Right hindlimb (tissue), 1 donor: ENCODE data around the gene THSD4.

Experiments used
- DNase-seq: peaks from one replicate; pipeline ENCODE4 v3.0.0-alpha.2; 2018

Gene THSD4

GRCh38 chr15:71114887-71115566, at the start of gene THSD4:
Gene THSD4, plus strand, starts transcription at chr15:71115471.
- peak; percentile 87 for DNase-seq

GRCh38 chr15:71066983-71067382, 48.3 kb upstream of the THSD4 start:
- DNase-seq = no peak

GRCh38 chr15:71069693-71070092, 45.6 kb upstream of the THSD4 start:
- DNase-seq = no peak

- no peak for DNase-seq
These were observed 43.7 kb upstream of the THSD4 start for GRCh38 chr15:71071529-71071928.

GRCh38 chr15:71072423-71072822, 42.8 kb upstream of the THSD4 start:
- DNase-seq = no peak

GRCh38 chr15:71078506-71079207, 36.6 kb upstream of the THSD4 start:
- no peak for DNase-seq

- DNase-seq = no peak
These were observed 35.8 kb upstream of the THSD4 start for GRCh38 chr15:71079208-71080044.

GRCh38 chr15:71080166-71080565, 35.1 kb upstream of the THSD4 start:
- no peak for DNase-seq

GRCh38 chr15:71080705-71081104, 34.6 kb upstream of the THSD4 start:
- no peak for DNase-seq

GRCh38 chr15:71082803-71083202, 32.5 kb upstream of the THSD4 start:
- DNase-seq = no peak

GRCh38 chr15:71083349-71083748, 31.9 kb upstream of the THSD4 start:
- DNase-seq = peak; percentile 66

GRCh38 chr15:71084264-71084663, 31.0 kb upstream of the THSD4 start:
- DNase-seq = no peak

- no peak for DNase-seq
These were observed 29.5 kb upstream of the THSD4 start for GRCh38 chr15:71085809-71086208.

GRCh38 chr15:71088155-71088554, 27.1 kb upstream of the THSD4 start:
- DNase-seq = no peak

GRCh38 chr15:71088683-71089082, 26.6 kb upstream of the THSD4 start:
- DNase-seq = no peak

- no peak for DNase-seq
These were observed 25.5 kb upstream of the THSD4 start for GRCh38 chr15:71089801-71090200.

GRCh38 chr15:71091601-71092000, 23.7 kb upstream of the THSD4 start:
- DNase-seq = no peak

- no peak for DNase-seq
These were observed 23.1 kb upstream of the THSD4 start for GRCh38 chr15:71092056-71092600.

GRCh38 chr15:71093054-71094024, 21.9 kb upstream of the THSD4 start:
- no peak for DNase-seq

- DNase-seq = no peak
These were observed 21.1 kb upstream of the THSD4 start for GRCh38 chr15:71094137-71094536.

- DNase-seq = no peak
These were observed 18.6 kb upstream of the THSD4 start for GRCh38 chr15:71096676-71097075.

GRCh38 chr15:71097890-71098289, 17.4 kb upstream of the THSD4 start:
- no peak for DNase-seq
